ENCODE results near the gene C17orf100.

GRCh38 chr17:6699997-6700947, 48.7 kb downstream of the C17orf100 start:
- TF ChIP-seq, protein P1, sequence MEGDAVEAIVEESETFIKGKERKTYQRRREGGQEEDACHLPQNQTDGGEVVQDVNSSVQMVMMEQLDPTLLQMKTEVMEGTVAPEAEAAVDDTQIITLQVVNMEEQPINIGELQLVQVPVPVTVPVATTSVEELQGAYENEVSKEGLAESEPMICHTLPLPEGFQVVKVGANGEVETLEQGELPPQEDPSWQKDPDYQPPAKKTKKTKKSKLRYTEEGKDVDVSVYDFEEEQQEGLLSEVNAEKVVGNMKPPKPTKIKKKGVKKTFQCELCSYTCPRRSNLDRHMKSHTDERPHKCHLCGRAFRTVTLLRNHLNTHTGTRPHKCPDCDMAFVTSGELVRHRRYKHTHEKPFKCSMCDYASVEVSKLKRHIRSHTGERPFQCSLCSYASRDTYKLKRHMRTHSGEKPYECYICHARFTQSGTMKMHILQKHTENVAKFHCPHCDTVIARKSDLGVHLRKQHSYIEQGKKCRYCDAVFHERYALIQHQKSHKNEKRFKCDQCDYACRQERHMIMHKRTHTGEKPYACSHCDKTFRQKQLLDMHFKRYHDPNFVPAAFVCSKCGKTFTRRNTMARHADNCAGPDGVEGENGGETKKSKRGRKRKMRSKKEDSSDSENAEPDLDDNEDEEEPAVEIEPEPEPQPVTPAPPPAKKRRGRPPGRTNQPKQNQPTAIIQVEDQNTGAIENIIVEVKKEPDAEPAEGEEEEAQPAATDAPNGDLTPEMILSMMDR (conservative IDR thresholded peaks at IDR 0.05 in 1 of 2, IDR thresholded peaks at IDR 0.05 in 1 of 2; ENCODE audit: low read depth in 1 of 2, low read length in 2 of 2) = no peak
- TF ChIP-seq EZH2 (IDR thresholded peaks at IDR 0.05; ENCODE audit: low read length, missing control alignments) = no peak
